GM21619 (cell line): Measurements from ENCODE around the gene ANKRD30BL.
"Not testable (repeated sequence)": the region's sequence is repeated elsewhere in the genome, so short reads cannot be mapped to it uniquely, and the experiment has no call there.

Source experiments
- ATAC-seq: cut with Tn5 transposase; IDR thresholded peaks from one replicate; pipeline ENCODE4 v1.9.1; 2021; ENCODE audit not compliant: unreplicated experiment

The ANKRD30BL gene

DNA sequence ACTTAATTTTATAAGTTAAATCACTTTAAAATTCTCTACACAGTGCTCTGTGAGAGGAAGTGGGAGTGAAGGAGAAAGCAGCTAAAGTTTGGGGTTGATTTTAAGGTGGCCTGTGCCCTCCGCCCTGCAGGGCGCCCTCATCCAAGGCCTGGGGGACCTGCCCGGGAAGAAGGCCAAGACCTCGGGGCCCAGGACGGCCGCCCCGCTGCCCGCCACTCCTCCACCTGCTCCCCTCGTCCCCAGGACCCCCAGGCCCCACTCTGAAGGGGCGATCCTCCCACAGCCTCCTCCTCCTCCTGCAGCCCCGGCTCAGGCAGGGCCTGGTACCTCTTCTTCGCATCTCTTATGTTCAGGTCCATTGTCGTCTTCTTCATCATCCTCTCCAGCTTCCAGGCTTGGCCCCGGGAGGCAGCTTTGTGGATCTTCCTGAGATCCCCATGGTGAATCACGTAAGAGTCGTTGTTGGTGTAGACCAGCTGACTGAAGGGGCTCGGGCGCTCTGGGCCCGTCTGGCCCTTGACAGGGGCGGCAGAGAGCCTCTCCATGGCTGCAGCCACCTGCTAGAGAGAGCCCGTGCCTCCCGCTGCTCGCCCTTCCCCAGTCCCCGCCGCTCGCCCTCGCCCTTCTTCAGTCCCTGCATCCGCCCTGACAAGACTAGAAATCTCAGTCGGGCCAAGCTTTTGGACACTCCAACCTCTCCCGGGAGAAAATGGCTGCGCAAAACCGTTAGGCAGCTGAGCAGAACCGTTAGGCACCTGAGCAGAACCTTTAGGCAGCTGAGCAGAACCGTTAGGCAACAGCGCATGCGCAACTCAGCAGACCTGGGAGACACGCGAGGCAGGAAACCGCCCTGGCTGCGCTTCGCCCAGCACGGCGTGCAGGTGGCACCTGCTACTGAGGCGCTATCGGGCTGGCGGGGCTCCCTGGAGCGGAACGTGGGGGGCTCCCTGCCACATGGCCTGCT lies at the start of gene ANKRD30BL:
Gene ANKRD30BL (minus strand): TSS at position 792 of the 964 bp plus-strand sequence. CDS start 247 bp downstream, at position 545.
- not testable (repeated sequence) for ATAC-seq

DNA sequence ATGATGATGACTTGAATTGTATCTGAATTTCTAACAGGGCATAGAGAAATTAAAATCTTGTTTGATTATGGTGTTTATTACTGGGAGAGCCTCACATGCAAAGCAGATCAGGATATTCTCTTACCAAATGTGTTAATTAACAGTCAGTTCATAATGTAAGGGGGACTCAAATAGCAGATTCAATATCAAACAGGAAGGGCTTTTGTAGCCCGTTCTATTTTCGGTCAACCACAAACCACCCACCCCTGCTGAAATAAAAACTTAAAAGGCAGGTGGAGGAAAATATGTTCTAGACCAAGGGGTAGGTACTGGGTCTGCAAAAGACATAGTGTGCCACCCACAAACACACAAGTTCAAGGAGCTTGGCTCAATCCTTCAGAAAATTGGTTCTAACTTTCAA lies 41.1 kb upstream of the ANKRD30BL start:
- ATAC-seq: not testable (repeated sequence)

DNA sequence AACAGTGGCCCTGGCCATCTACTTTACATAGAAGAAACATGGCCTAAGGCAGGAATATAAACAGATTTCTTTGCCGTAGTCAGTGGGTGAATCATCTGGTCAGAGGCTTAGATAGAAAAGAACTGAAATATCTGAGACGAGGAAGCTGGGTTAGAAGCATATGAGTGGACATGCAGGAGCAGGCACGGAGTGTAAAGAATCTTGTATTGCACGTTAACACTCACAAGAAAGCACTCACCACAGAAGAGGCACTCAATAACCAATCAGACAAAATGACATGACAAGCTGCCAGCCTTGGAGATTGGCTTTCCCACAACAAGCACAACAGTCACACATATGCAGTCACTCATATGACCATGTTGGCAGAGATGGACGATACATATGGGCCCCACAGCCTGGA lies 31.1 kb upstream of the ANKRD30BL start:
- not testable (repeated sequence) for ATAC-seq

GRCh38 chr2:132167100-132167499 lies 5.3 kb upstream of the ANKRD30BL start:
- ATAC-seq: not testable (repeated sequence)

DNA sequence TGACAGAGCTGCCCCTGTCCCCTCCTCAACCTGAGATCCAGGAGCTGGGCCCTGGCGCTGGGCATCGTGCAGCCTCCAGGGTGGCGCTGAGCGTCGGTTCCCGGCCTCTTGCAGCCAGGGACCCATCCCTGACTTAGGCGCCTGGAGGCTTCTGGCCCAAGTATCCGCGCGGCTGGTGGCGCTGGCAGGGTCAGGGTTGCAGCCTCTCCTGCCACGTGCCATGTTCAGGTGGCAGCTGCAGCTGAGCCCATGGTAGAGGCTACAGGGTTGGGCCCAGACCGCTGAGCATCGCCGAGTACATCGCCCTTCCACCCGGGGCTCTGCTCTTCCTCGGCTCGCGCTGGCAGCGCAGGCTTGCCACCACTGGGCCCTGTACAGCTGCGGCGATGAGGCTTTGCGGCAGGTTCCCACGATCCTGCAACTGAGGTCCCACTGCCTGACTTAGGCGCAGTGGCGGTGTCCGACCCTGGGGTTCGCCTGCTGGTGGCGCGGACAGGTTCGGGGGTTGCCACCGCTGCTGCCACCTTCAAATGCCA lies 441 bp upstream of the ANKRD30BL start:
- not testable (repeated sequence) for ATAC-seq

DNA sequence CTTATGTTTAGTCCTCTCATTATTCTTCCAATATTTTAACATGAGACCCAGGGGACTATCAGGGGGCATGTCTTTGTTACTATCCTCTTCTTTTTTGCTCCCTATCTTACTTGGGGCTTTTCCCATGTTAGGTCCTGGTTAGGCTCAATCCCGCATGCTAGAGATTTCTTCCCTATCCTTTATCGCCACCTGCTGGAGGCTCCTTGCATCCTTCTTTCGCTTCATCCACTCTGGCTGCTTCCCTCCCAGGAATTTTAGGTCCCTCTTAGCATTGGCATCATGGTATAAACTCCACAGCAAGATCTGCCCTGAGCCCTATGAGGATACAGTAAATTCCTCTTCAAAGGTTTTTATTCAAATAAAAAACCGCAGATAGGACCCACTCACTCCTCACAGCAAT lies 15.0 kb downstream of the ANKRD30BL start:
- ATAC-seq: not testable (repeated sequence)
